Left lung (tissue), 10 donors: ENCODE data around the gene LYSMD3. TPM values are rescaled to one million over a fixed set of nuclear protein-coding genes. Genes with fewer than 3 reads are reported as not detected.

Source experiments
- ATAC-seq: fragments of 200-7000 bp; cut with Tn5 transposase; one replicate; pipeline ENCODE4 v1.9.1; 2020; ENCODE audit warnings: moderate library complexity
- DNase-seq, 4 donors: peaks; one replicate each; pipeline ENCODE4 v3.0.0-alpha.2; 2013 to 2020
- H3K27ac ChIP-seq, 2 donors: fragments of 200-600 bp; sonication (generic) in 1 of 2; one replicate each; pipeline versions ENCODE4 v1.5.0 to v1.8.0; 2020 to 2021
- H3K27me3 ChIP-seq, 2 donors: fragments of 200-600 bp; sonication (generic) in 1 of 2; one replicate each; pipeline versions ENCODE4 v1.5.0 to v1.8.0; 2020 to 2021
- H3K36me3 ChIP-seq, 2 donors: fragments of 200-600 bp; sonication (generic) in 1 of 2; one replicate each; pipeline versions ENCODE4 v1.5.0 to v1.8.0; 2020 to 2021
- H3K4me1 ChIP-seq, 2 donors: fragments of 200-600 bp; one replicate each; pipeline ENCODE4 v1.8.0; 2021
- H3K4me3 ChIP-seq, 2 donors: fragments of 200-600 bp; sonication (generic) in 1 of 2; one replicate each; pipeline versions ENCODE4 v1.5.0 to v1.8.0; 2020 to 2021; ENCODE audit warnings: mild to moderate bottlenecking in 1 of 2
- H3K9me3 ChIP-seq, 2 donors: fragments of 200-600 bp; sonication (generic) in 1 of 2; one replicate each; pipeline versions ENCODE4 v1.5.0 to v1.8.0; 2020 to 2021
- CTCF ChIP-seq, 2 donors: fragments of 200-600 bp; sonication (generic) in 1 of 2; IDR thresholded peaks; one replicate each; pipeline versions ENCODE4 v1.5.0 to v1.8.0; 2021; ENCODE audit warnings: antibody characterized with exemption in 2 of 2
- intact Hi-C, 2 donors: fragments of 100-400 bp; cut with DNase I; formaldehyde crosslinking; loops; one replicate each; pipeline versions ENCODE4 v1.11.2 to v1.14.2; 2022
- polyA plus RNA-seq, 6 donors: library from polyadenylated mRNA; unstranded; fragments of 120-200 nt; gene quantifications; one replicate each; pipeline ENCODE4 v1.2.1, GENCODE V29; 2013; ENCODE audit not compliant: insufficient read length in 6 of 6
- total RNA-seq, 2 donors: library from RNA; stranded (reverse); fragmentation: NEBNext Ultra II Directional; extraction: Animal tissue kit (Norgen Biotek cat#: 25700); gene quantifications; one replicate each; pipeline ENCODE4 v1.2.1, GENCODE V29; 2021
- donor health status: DM: no; HTN: yes; CAD: no.
- donor health status: DM: no; HTN: no; CAD: no.

The LYSMD3 gene
- total and polyA plus RNA-seq, 8 donors = 24.6 to 31.3 (median 29.9) TPM

- DNase-seq (no peak), ATAC-seq (no peak)
- peak overlapping the region in 1 of 2 donors; percentile 87 for H3K4me3 ChIP-seq
- H3K27me3 ChIP-seq = no peaks in the 10 kb centered on the region
- H3K27ac ChIP-seq = no peak overlapping the region
- peaks cover 0 to 20% of the 10 kb centered on the region in 2 donors for H3K4me1 ChIP-seq
- H3K36me3 ChIP-seq = no peaks in the 10 kb centered on the region
- no peak for TF ChIP-seq CTCF (IDR thresholded peaks at IDR 0.05)
- intact Hi-C loops = no loop called here
- no peaks in the 10 kb centered on the region for H3K9me3 ChIP-seq
Observed at GRCh38 chr5:90475436-90475980, 53.9 kb downstream of the LYSMD3 start.

- H3K36me3 ChIP-seq = no peaks in the 10 kb centered on the region
- peak; percentile 84 to 96 (median 92) for DNase-seq
- ATAC-seq = peak; percentile 95
- intact Hi-C loops = no loop called here
- TF ChIP-seq CTCF (IDR thresholded peaks at IDR 0.05) = peak; percentile 25 to 58
- H3K27ac ChIP-seq = peak within 1 kb of the TSS; percentile 81 to 86
- peak within 1 kb of the TSS; percentile 87 to 97 for H3K4me3 ChIP-seq
- H3K9me3 ChIP-seq = no peaks in the 10 kb centered on the region
- H3K4me1 ChIP-seq = peaks cover 0 to 20% of the 10 kb centered on the region in 2 donors
- no peaks in the 10 kb centered on the region for H3K27me3 ChIP-seq
Observed at GRCh38 chr5:90474235-90475107, 54.9 kb downstream of the LYSMD3 start, which contains the start of the genes MBLAC2 and POLR3G. Gene MBLAC2 (minus strand): TSS chr5:90474771. CDS start chr5:90474292, 479 bp downstream. Gene POLR3G (plus strand): TSS chr5:90474864. CDS start chr5:90485568, 10,704 bp downstream.

DNA sequence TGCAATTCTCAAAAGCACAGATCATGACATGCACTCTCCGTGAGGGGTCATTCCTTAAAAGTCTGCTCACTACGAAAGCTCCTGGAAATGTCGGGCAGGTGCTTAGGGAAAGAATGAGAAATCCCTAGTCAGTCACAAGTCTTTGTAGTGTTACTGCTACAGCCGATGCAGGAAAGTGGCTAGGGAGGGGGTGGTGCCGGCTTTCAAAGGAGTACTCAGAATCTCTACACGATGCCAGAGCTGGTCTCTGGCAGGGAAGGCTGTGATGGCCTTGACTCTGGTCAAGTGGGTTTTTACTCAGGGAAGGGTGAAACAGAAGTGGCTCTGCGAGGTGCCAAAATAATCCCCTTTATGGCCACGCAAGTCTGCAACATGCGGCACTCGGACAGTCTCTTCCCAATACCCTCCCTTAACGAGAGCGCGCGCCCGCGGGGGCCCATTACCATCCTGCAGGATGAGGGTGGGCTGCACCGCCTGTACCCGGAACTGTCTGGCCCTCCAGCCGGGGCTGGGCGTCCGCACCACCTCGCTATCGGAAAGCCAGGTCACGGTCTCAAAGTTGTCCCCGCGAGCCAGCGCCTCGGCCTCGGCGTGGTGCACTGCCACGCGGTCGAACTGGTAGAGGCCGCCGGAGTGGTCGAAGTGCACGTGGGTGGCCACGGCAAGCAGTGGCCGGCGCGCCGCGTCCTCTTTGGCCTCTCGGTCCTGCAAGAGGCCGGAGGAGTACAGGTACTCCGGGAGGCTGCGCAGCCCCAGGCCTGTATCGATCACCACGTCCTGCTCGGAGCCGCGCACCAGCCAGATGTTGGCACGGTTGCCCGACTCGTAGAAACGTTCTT, 55.8 kb downstream of the LYSMD3 start:
- peak; percentile 35 to 89 (median 40) for DNase-seq
- Histone ChIP-seq H3K27ac (peak overlapping the region; percentile 81 to 86), H3K4me1 (peaks cover 0 to 20% of the 10 kb centered on the region in 2 donors), H3K36me3 (no peaks in the 10 kb centered on the region), H3K27me3 (no peaks in the 10 kb centered on the region), H3K9me3 (no peaks in the 10 kb centered on the region), H3K4me3 (peak overlapping the region; percentile 87 to 97)
- intact Hi-C loops = no loop called here
- no peak for TF ChIP-seq CTCF (IDR thresholded peaks at IDR 0.05)
- ATAC-seq = peak; percentile 50

DNA sequence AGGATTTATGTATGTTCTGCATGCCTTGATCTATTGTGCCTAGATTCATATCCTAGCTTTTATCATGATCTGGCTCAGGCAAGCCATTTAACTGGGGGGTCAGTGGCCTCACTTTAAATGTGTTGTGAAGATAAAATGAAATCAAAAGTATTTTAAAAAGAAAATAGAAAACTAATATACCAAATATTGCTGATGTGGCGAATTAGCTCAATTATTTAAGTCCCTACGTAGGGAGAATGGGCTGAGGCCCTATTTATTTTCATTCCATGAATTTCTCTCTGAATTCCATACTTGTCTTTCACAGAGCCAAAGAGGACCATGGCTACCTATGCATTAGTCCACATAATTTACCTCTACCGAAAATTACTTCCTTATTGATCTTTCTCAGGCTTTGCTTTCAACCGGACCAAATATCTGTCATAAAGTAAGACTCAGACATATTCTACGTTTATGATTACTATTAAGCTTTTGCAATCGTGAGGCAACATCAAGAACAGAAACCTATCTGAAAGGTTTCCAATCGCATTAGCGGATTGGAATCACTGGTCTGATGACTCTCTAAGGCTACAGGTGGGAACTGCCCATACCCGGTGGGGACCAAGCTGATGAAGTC, 56.5 kb downstream of the LYSMD3 start:
- Histone ChIP-seq H3K36me3 (no peaks in the 10 kb centered on the region), H3K4me3 (peak overlapping the region; percentile 87 to 97), H3K27ac (no peak overlapping the region), H3K4me1 (peaks cover 0 to 20% of the 10 kb centered on the region in 2 donors), H3K9me3 (no peaks in the 10 kb centered on the region), H3K27me3 (no peaks in the 10 kb centered on the region)
- intact Hi-C loops = no loop called here
- no peak for TF ChIP-seq CTCF (IDR thresholded peaks at IDR 0.05)
- DNase-seq = no peak
- ATAC-seq = no peak

Other genes starting within 250 kb of the LYSMD3 start
- 10 to 100 TPM; 22.1 to 24.8 TPM for gene CETN3, start 119.8 kb downstream of the LYSMD3 start, total RNA-seq
- 10 to 100 TPM; 77.7 to 93.5 (median 84.6) TPM for gene CETN3, start 119.8 kb downstream of the LYSMD3 start, polyA plus RNA-seq
- 1 to 10 TPM; 3.8 to 5.0 TPM for gene MBLAC2, start 54.8 kb downstream of the LYSMD3 start, total RNA-seq
- 10 to 100 TPM in 1 of 6 donors, 1 to 10 TPM in 5; 8.4 to 10.0 (median 9.2) TPM for gene MBLAC2, start 54.8 kb downstream of the LYSMD3 start, polyA plus RNA-seq
- 1 to 10 TPM; 2.0 to 2.6 TPM for gene POLR3G, start 54.7 kb downstream of the LYSMD3 start, total RNA-seq
- gene POLR3G, start 54.7 kb downstream of the LYSMD3 start, polyA plus RNA-seq = 1 to 10 TPM; 3.4 to 4.5 (median 3.9) TPM
- gene ADGRV1, start 29.2 kb upstream of the LYSMD3 start, total RNA-seq = 10 to 100 TPM; 35.4 to 36.4 TPM
- gene ADGRV1, start 29.2 kb upstream of the LYSMD3 start, polyA plus RNA-seq = 10 to 100 TPM; 12.5 to 19.1 (median 15.3) TPM